ENCODE data around the gene HIBCH.
"Not testable (repeated sequence)": the region's sequence is repeated elsewhere in the genome, so short reads cannot be mapped to it uniquely, and the experiment has no call there.

The HIBCH gene

GRCh38 chr2:190184460-190184859 is 135.2 kb downstream of the HIBCH start:
- DNase-seq: no peak

GRCh38 chr2:190183539-190183938 is 136.1 kb downstream of the HIBCH start:
- DNase-seq: no peak

- DNase-seq: no peak
Observed at GRCh38 chr2:190182071-190182524, 137.5 kb downstream of the HIBCH start.

- DNase-seq: no peak
Observed at GRCh38 chr2:190181123-190181669, 138.4 kb downstream of the HIBCH start.

- DNase-seq: no peak
Observed at GRCh38 chr2:190180313-190181122, 139.1 kb downstream of the HIBCH start.

GRCh38 chr2:190179754-190180312 is 139.8 kb downstream of the HIBCH start:
- no peak for DNase-seq

GRCh38 chr2:190178066-190178722 is 141.4 kb downstream of the HIBCH start:
- no peak for DNase-seq

- no peak for DNase-seq
Observed at GRCh38 chr2:190177249-190178040, 142.2 kb downstream of the HIBCH start.

GRCh38 chr2:190173392-190173791 is 146.2 kb downstream of the HIBCH start:
- no peak for DNase-seq

GRCh38 chr2:190170673-190171072 is 149.0 kb downstream of the HIBCH start:
- DNase-seq: no peak

- DNase-seq: no peak
Observed at GRCh38 chr2:190169221-190170072, 150.2 kb downstream of the HIBCH start.

GRCh38 chr2:190167702-190168101 is 151.9 kb downstream of the HIBCH start:
- DNase-seq: no peak

GRCh38 chr2:190165491-190165890 is 154.1 kb downstream of the HIBCH start:
- no peak for DNase-seq

GRCh38 chr2:190162851-190163250 is 156.8 kb downstream of the HIBCH start:
- no peak for DNase-seq

- no peak for DNase-seq
Observed at GRCh38 chr2:190159453-190159852, 160.2 kb downstream of the HIBCH start.

- DNase-seq: no peak
Observed at GRCh38 chr2:190158798-190159434, 160.7 kb downstream of the HIBCH start.

GRCh38 chr2:190157613-190158528 is 161.8 kb downstream of the HIBCH start:
- DNase-seq: not testable (repeated sequence)

GRCh38 chr2:190156530-190157212 is 163.0 kb downstream of the HIBCH start:
- DNase-seq: no peak

Measured in activated effector memory CD4-positive, alpha-beta T cell treated with anti-CD3 and anti-CD28 coated beads, Interleukin-2, amount 50 U/mL, for 16 hours (primary cell).